Esophagus squamous epithelium (tissue), 5 donors: ENCODE data around the gene RGL1. TPM values are rescaled to one million over a fixed set of nuclear protein-coding genes. Genes with fewer than 3 reads are reported as not detected.

Experiments
- DNase-seq: peaks from one replicate; lab custom pipeline; 2025; lab: John Stamatoyannopoulos, UW
- H3K27ac ChIP-seq, 4 donors: fragments of 200-600 bp; sonication (generic); one replicate each; pipeline ENCODE4 v1.5.1; 2016 to 2019; ENCODE audit warnings: mild to moderate bottlenecking in 1 of 4
- H3K27me3 ChIP-seq, 4 donors: fragments of 200-600 bp; sonication (generic); 1 replicate in 3 of 4; 2 replicates in 1 of 4; pipeline versions ENCODE4 v1.5.1 to v1.6.0; 2017 to 2021; ENCODE audit warnings: antibody characterized with exemption in 1 of 4
- H3K36me3 ChIP-seq, 3 donors: fragments of 200-600 bp; sonication (generic); one replicate each; pipeline ENCODE4 v1.5.1; 2016 to 2019
- H3K4me1 ChIP-seq, 3 donors: fragments of 200-600 bp; sonication (generic); one replicate each; pipeline ENCODE4 v1.5.1; 2017 to 2019
- H3K4me3 ChIP-seq, 4 donors: fragments of 200-600 bp; sonication (generic); 1 replicate in 3 of 4; 2 replicates in 1 of 4; pipeline ENCODE4 v1.5.1; 2016 to 2019; ENCODE audit warnings: mild to moderate bottlenecking in 2 of 4, moderate library complexity in 1 of 4
- H3K9me3 ChIP-seq, 3 donors: fragments of 200-600 bp; sonication (generic); one replicate each; pipeline ENCODE4 v1.5.1; 2016 to 2019
- POLR2A ChIP-seq, 4 donors: fragments of 450-650 bp; IDR thresholded peaks; one replicate each; pipeline ENCODE4 v1.6.1; 2017; ENCODE audit warnings: antibody characterized with exemption in 4 of 4, mild to moderate bottlenecking in 4 of 4, moderate library complexity in 3 of 4
- WGBS, 2 donors: methylation state at CpG; one replicate each; pipeline ENCODE4 v1.1.5; 2018; 5-methylcytosine and 5-hydroxymethylcytosine counted together
- intact Hi-C: fragments of 100-400 bp; cut with DNase I; formaldehyde crosslinking; loops from one replicate; pipeline ENCODE4 v1.15.0; 2022
- total RNA-seq, 4 donors: library from RNA; depleted of rRNA; stranded (reverse); fragments of >200 nt; gene quantifications; one replicate each; pipeline ENCODE4 v1.1.0, GENCODE V29; 2016
- TF ChIP-seq, protein P1 (sequence below), 6 experiments: fragments of 450-650 bp in 4 of 6; fragments of 200-600 bp in 2 of 6; sonication (generic) in 2 of 6; IDR thresholded peaks; one replicate each; pipeline ENCODE4 v1.5.1; 2016 to 2019; ENCODE audit warnings: antibody characterized with exemption in 6 of 6, mild to moderate bottlenecking in 4 of 6, moderate library complexity in 4 of 6
- donor health status: DM: yes; HTN: yes; CAD: no.

The RGL1 gene
- total RNA-seq, 4 donors from 2014 or later, result 2.3 to 16.0 (median 5.7) TPM

DNA sequence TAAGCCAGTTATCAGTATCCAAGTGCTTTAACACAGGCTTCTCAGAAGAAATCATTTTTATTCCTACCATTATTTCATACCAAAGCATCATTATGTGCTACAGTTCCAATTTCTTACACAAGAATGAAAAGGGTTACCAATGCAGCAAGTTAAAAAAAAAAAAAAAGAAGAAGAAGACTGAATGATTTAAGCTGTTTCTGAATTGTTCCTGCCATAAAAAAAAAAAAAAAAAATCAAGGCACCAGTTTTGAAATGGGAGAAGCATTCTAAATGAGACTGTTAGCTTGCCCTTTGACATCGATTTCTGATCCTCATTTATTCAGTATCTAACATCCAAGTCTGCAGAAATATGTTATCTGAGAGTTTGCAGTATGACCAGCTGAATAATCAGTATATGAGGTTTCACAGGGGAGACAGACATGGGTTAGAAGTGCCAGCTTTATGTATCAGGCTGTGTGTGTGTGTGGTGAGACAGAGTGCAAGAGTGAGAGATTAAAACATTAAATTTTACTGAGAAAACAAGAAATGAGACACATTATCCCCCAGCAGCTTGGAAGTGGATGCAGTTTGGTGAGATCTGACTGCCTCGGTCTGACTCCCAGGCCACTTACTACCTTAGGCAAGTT, 126.8 kb downstream of the RGL1 start:
- intact Hi-C loops, result no loop called here
- no peak for DNase-seq
- Histone ChIP-seq H3K36me3 (peaks cover 0 to 12% (median 0%) of the 10 kb centered on the region in 3 donors), H3K27ac (peak overlapping the region in 3 of 4 donors; percentile 10 to 39 (median 11)), H3K9me3 (no peaks in the 10 kb centered on the region), H3K4me3 (no peak overlapping the region), H3K27me3 (no peaks in the 10 kb centered on the region), H3K4me1 (peaks cover 7 to 21% (median 8%) of the 10 kb centered on the region in 3 donors)
- 54 to 61% methylated on average over 2 of the region's 2 CpGs for WGBS, 2 donors
- TF ChIP-seq, protein P1, sequence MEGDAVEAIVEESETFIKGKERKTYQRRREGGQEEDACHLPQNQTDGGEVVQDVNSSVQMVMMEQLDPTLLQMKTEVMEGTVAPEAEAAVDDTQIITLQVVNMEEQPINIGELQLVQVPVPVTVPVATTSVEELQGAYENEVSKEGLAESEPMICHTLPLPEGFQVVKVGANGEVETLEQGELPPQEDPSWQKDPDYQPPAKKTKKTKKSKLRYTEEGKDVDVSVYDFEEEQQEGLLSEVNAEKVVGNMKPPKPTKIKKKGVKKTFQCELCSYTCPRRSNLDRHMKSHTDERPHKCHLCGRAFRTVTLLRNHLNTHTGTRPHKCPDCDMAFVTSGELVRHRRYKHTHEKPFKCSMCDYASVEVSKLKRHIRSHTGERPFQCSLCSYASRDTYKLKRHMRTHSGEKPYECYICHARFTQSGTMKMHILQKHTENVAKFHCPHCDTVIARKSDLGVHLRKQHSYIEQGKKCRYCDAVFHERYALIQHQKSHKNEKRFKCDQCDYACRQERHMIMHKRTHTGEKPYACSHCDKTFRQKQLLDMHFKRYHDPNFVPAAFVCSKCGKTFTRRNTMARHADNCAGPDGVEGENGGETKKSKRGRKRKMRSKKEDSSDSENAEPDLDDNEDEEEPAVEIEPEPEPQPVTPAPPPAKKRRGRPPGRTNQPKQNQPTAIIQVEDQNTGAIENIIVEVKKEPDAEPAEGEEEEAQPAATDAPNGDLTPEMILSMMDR (IDR thresholded peaks at IDR 0.05), result no peak

DNA sequence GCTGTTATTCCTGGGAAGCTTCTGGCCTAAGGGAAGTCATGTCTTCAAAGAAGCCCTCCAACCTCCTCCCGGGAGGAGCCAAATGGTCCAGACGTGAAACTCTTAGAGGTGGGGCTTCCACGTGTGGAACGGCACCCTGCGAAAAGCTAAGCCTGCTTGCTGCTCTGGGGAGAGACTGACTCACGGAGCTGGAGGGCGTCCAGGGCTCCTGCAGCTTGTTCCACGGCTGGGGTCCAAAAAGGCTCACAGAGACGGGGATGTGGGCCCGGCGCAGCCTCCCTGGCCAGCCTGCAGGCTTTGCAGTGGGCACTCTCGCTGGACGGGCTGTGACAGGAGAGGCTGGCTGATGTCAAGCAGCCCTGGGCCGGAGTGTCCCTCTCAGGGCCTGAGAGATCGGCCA, 127.5 kb downstream of the RGL1 start:
- no peak for DNase-seq
- peak overlapping the region in 1 of 4 donors; percentile 38 for H3K4me3 ChIP-seq
- WGBS, 2 donors, result 22% methylated on average over 4 of the region's 15 CpGs; no CpG with 5 or more reads in 1 of the 2 donors

DNA sequence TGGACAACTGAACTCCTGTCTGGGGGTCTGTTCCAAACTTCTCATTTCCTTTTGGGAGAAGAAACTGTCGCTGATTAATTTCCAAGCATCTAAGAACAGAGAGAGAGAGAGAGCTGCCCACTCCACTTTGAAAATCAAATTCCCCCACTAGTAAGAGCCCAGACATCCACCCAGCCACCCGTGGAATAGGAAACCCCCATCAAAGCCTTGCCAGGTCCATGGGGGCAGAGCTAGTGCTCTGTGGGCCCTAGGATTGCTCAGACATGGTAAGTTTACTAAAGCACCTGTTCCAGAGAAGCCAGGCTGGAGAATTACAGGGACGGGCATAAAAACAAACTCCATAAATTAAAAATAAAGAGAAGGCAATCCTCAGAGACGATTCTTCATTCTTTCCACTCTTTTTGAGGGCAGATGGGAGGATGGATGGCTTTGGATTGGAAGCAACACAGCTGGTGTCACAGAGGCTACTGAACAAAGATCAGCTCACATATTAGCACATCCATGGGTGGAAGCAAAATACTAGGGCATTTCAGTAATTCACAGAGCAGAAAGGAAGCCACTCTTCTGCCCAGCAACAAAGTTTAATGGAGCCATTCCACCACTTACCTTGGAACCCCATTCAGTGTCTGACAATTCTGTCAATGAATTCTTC, 128.7 kb downstream of the RGL1 start:
- peaks cover 7 to 21% (median 8%) of the 10 kb centered on the region in 3 donors for H3K4me1 ChIP-seq

More for the DNA sequence above, 127.5 kb downstream of the RGL1 start:
- peak overlapping the region in 3 of 4 donors; percentile 10 to 39 (median 11) for H3K27ac ChIP-seq
- peaks cover 7 to 21% (median 8%) of the 10 kb centered on the region in 3 donors for H3K4me1 ChIP-seq
- H3K27me3 ChIP-seq, result no peaks in the 10 kb centered on the region
- H3K9me3 ChIP-seq, result no peaks in the 10 kb centered on the region
- intact Hi-C loops, result no loop called here
- H3K36me3 ChIP-seq, result peaks cover 0 to 6% (median 0%) of the 10 kb centered on the region in 3 donors
- TF ChIP-seq POLR2A (IDR thresholded peaks at IDR 0.05), result no peak
- TF ChIP-seq, protein P1 (IDR thresholded peaks at IDR 0.05), result no peak

DNA sequence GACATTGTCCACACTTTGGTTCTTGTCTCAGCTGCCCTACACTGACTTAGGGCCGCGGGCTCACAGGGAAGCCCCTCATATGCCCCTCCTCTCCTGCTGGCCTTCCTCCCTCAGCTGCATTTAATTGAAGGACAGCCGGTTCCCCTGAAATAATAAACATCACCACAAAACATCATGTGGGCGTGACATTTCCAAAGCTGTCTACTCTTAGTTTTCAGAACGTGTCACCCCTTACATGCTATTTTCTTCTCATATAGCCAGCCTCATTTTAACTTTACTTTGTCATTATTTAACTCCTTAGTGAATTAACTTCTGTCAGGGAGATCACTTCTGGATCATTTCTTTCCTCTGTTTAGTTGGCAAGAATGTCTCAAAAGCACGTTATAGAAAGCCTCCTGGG, 129.4 kb downstream of the RGL1 start:
- Histone ChIP-seq H3K4me1 (peaks cover 7 to 21% (median 8%) of the 10 kb centered on the region in 3 donors), H3K4me3 (no peak overlapping the region), H3K9me3 (no peaks in the 10 kb centered on the region), H3K27me3 (no peaks in the 10 kb centered on the region), H3K27ac (no peak overlapping the region), H3K36me3 (no peaks in the 10 kb centered on the region)
- DNase-seq, result no peak
- WGBS, 2 donors, result 55 to 65% methylated on average over 6 of the region's 6 CpGs
- TF ChIP-seq POLR2A (IDR thresholded peaks at IDR 0.05), result no peak
- TF ChIP-seq, protein P1 (IDR thresholded peaks at IDR 0.05), result no peak
- intact Hi-C loops, result no loop called here

More for the DNA sequence above, 128.7 kb downstream of the RGL1 start:
- Histone ChIP-seq H3K27me3 (no peaks in the 10 kb centered on the region), H3K9me3 (no peaks in the 10 kb centered on the region), H3K27ac (no peak overlapping the region), H3K36me3 (no peaks in the 10 kb centered on the region), H3K4me3 (no peak overlapping the region)
- intact Hi-C loops, result no loop called here
- 77% methylated on average over 4 of the region's 4 CpGs for WGBS, 2 donors
- no peak for DNase-seq
- TF ChIP-seq, protein P1 (IDR thresholded peaks at IDR 0.05), result no peak
- no peak for TF ChIP-seq POLR2A (IDR thresholded peaks at IDR 0.05)

DNA sequence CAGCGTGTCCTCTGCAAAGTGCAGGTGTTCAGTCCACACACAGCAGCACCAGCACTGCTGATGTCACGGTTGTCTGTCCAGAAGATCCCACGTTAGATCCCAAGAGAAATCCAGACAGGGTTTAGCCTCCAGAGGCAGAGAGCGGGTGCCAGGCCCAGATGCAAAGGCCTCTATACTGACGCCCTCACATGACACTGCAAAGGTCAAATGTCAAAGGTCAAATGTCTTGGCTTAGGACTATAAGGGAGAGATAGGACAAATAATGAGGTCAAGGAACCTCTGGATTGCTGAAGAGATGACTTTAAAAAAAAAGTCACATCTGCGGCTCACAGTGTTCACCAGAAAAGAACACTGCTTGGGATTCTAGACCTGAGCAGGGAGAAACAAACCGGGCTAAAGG, 131.1 kb downstream of the RGL1 start:
- WGBS, 2 donors, result 88 to 95% methylated on average over 5 of the region's 7 CpGs
- intact Hi-C loops, result no loop called here
- DNase-seq, result no peak

More for the DNA sequence above, 131.1 kb downstream of the RGL1 start:
- Histone ChIP-seq H3K4me3 (no peak overlapping the region), H3K4me1 (peaks cover 7 to 21% (median 8%) of the 10 kb centered on the region in 3 donors), H3K27ac (no peak overlapping the region), H3K27me3 (no peaks in the 10 kb centered on the region), H3K36me3 (no peaks in the 10 kb centered on the region), H3K9me3 (no peaks in the 10 kb centered on the region)
- TF ChIP-seq, protein P1 (IDR thresholded peaks at IDR 0.05), result no peak
- no peak for TF ChIP-seq POLR2A (IDR thresholded peaks at IDR 0.05)
